Measurements from ENCODE around the gene HBG1. TPM values are rescaled to one million over a fixed set of nuclear protein-coding genes. Genes with fewer than 3 reads are reported as not detected.

HBG1 gene
- total RNA-seq, 2 experiments from 2014 or later: not detected

DNA sequence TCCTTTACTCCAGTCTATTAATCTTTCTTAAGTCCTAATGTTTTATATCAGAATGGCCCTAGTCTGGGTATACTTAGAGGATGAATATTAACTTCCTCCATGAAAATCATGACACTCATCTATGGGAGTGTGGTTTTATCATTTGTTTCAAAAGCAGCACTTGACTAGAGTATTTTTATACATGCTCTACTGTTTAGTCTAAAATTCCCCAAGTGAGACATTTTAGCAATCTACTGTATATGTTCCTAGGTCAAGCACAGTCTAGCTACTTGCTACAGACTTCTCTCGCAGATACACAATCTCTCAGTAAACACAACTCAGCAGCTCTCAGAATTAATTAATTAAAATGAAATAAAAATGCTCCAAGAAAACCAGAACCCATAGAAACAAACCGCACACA, 19.9 kb downstream of the HBG1 start:
- H3K36me3 Mint-ChIP-seq: no peaks in the 10 kb centered on the region

DNA sequence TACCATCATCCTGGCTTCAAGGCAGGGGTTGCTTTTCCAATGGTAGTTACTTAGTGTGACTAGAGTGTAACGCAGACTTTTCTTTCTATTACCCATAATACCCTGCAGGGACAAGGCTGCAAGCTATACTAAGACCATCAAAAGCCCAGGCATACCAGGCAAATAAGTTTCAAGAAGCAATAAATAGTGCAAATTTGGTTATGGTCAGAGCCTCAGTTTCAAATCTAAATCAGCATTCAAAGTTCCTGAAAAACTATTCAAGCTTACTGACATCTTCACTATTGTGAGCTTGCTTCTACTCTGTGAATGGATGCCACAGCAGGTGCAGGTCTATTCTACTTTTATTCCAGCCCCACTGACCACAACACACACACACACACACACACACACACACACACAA, 20.3 kb downstream of the HBG1 start:
- no peak for DNase-seq

More for the DNA sequence above, 19.9 kb downstream of the HBG1 start:
- Mint-ChIP-seq H3K9me3 (no peaks in the 10 kb centered on the region), H3K27ac (no peak overlapping the region), H3K4me1 (no peaks in the 10 kb centered on the region), H3K4me3 (no peak overlapping the region), H3K27me3 (peaks cover 18% of the 10 kb centered on the region)
- DNase-seq: no peak

DNA sequence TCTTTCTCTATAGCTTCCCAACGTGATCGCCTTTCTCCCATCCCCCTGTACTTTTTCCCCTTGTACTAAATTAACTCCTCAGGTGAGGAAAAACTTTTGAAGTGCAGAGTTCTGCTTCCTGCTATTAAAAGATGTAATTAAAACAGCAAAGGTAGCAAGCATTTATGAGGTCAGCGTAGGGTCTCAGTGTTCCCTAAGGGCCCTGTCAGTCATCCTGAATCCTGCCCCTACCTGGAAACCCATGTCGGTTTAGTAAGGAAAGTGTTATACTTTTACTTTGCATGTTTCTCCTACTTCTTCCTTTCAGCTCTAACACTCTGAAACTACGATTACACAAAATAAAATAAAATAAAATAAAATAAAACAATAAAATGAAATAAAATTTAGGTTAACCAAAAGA, 21.5 kb downstream of the HBG1 start:
- H3K27me3 Mint-ChIP-seq: peaks cover 18% of the 10 kb centered on the region

More for the DNA sequence above, 20.3 kb downstream of the HBG1 start:
- H3K27ac Mint-ChIP-seq: no peak overlapping the region
- no peaks in the 10 kb centered on the region for H3K4me1 Mint-ChIP-seq
- no peak overlapping the region for H3K4me3 Mint-ChIP-seq
- peaks cover 18% of the 10 kb centered on the region for H3K27me3 Mint-ChIP-seq
- no peaks in the 10 kb centered on the region for H3K36me3 Mint-ChIP-seq
- H3K9me3 Mint-ChIP-seq: no peaks in the 10 kb centered on the region

DNA sequence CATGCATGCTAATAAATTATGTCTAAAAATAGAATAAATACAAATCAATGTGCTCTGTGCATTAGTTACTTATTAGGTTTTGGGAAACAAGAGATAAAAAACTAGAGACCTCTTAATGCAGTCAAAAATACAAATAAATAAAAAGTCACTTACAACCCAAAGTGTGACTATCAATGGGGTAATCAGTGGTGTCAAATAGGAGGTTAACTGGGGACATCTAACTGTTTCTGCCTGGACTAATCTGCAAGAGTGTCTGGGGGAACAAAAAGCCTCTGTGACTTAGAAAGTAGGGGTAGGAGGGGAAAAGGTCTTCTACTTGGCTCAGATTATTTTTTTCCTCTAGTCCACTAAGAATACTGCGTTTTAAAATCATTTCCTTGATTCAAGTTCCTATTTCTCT, 22.0 kb downstream of the HBG1 start:
- no peaks in the 10 kb centered on the region for H3K36me3 Mint-ChIP-seq
- H3K27me3 Mint-ChIP-seq: peaks cover 18% of the 10 kb centered on the region
- no peaks in the 10 kb centered on the region for H3K4me1 Mint-ChIP-seq
- no peak overlapping the region for H3K27ac Mint-ChIP-seq
- DNase-seq: no peak
- H3K9me3 Mint-ChIP-seq: no peaks in the 10 kb centered on the region
- H3K4me3 Mint-ChIP-seq: no peak overlapping the region

More for the DNA sequence above, 21.5 kb downstream of the HBG1 start:
- Mint-ChIP-seq H3K4me3 (no peak overlapping the region), H3K27ac (no peak overlapping the region), H3K36me3 (no peaks in the 10 kb centered on the region), H3K9me3 (no peaks in the 10 kb centered on the region), H3K4me1 (no peaks in the 10 kb centered on the region)
- no peak for DNase-seq

DNA sequence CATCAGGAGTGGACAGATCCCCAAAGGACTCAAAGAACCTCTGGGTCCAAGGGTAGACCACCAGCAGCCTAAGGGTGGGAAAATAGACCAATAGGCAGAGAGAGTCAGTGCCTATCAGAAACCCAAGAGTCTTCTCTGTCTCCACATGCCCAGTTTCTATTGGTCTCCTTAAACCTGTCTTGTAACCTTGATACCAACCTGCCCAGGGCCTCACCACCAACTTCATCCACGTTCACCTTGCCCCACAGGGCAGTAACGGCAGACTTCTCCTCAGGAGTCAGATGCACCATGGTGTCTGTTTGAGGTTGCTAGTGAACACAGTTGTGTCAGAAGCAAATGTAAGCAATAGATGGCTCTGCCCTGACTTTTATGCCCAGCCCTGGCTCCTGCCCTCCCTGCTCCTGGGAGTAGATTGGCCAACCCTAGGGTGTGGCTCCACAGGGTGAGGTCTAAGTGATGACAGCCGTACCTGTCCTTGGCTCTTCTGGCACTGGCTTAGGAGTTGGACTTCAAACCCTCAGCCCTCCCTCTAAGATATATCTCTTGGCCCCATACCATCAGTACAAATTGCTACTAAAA, 22.8 kb downstream of the HBG1 start, which contains the start of gene HBB:
HBB (minus strand) TSS at position 340 of the 579 bp plus-strand sequence; CDS start at position 290, 50 bp downstream.
- peaks cover 14% of the 10 kb centered on the region for H3K27me3 Mint-ChIP-seq
- DNase-seq: no peak
- no peak within 1 kb of the TSS for H3K4me3 Mint-ChIP-seq
- no peak within 1 kb of the TSS for H3K27ac Mint-ChIP-seq
- no peaks in the 10 kb centered on the region for H3K9me3 Mint-ChIP-seq
- H3K4me1 Mint-ChIP-seq: no peaks in the 10 kb centered on the region
- H3K36me3 Mint-ChIP-seq: no peaks in the 10 kb centered on the region

DNA sequence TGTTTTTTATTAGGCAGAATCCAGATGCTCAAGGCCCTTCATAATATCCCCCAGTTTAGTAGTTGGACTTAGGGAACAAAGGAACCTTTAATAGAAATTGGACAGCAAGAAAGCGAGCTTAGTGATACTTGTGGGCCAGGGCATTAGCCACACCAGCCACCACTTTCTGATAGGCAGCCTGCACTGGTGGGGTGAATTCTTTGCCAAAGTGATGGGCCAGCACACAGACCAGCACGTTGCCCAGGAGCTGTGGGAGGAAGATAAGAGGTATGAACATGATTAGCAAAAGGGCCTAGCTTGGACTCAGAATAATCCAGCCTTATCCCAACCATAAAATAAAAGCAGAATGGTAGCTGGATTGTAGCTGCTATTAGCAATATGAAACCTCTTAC, 24.2 kb downstream of the HBG1 start:
- H3K9me3 Mint-ChIP-seq: no peaks in the 10 kb centered on the region

DNA sequence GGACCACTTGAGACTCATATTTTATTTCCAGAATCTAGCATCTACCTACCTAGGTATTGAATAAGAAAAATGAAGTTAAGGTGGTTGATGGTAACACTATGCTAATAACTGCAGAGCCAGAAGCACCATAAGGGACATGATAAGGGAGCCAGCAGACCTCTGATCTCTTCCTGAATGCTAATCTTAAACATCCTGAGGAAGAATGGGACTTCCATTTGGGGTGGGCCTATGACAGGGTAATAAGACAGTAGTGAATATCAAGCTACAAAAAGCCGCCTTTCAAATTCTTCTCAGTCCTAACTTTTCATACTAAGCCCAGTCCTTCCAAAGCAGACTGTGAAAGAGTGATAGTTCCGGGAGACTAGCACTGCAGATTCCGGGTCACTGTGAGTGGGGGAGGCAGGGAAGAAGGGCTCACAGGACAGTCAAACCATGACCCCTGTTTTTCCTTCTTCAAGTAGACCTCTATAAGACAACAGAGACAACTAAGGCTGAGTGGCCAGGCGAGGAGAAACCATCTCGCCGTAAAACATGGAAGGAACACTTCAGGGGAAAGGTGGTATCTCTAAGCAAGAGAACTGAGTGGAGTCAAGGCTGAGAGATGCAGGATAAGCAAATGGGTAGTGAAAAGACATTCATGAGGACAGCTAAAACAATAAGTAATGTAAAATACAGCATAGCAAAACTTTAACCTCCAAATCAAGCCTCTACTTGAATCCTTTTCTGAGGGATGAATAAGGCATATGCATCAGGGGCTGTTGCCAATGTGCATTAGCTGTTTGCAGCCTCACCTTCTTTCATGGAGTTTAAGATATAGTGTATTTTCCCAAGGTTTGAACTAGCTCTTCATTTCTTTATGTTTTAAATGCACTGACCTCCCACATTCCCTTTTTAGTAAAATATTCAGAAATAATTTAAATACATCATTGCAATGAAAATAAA, 24.8 kb downstream of the HBG1 start:
- peaks cover 13% of the 10 kb centered on the region for H3K27me3 Mint-ChIP-seq

More for the DNA sequence above, 24.2 kb downstream of the HBG1 start:
- H3K36me3 Mint-ChIP-seq: no peaks in the 10 kb centered on the region
- no peak overlapping the region for H3K27ac Mint-ChIP-seq
- no peaks in the 10 kb centered on the region for H3K4me1 Mint-ChIP-seq
- DNase-seq: no peak
- H3K4me3 Mint-ChIP-seq: no peak overlapping the region
- peaks cover 14% of the 10 kb centered on the region for H3K27me3 Mint-ChIP-seq

DNA sequence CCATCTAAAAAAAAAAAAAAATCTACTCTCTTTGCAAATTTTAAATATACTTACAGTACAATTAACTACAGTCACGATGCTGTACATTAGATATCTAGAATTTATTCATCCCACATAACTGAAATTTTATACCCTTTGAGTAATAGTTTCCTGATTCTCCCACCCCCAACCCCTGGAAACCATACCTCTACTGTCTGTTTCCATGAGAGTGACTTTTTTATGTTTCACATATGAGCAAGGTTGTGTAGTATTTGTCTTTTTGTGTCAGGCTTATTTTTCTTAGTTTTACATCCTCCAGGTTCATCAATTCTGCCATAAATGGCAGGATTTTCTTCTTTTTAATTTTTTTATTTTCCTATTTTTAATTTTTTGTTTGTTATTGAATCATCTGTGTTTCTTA, 26.0 kb downstream of the HBG1 start:
- peaks cover under 1% of the 10 kb centered on the region for H3K9me3 Mint-ChIP-seq
- H3K27me3 Mint-ChIP-seq: peaks cover 11% of the 10 kb centered on the region
- no peak for DNase-seq
- H3K27ac Mint-ChIP-seq: no peak overlapping the region
- H3K36me3 Mint-ChIP-seq: no peaks in the 10 kb centered on the region
- no peaks in the 10 kb centered on the region for H3K4me1 Mint-ChIP-seq
- no peak overlapping the region for H3K4me3 Mint-ChIP-seq

More for the DNA sequence above, 24.8 kb downstream of the HBG1 start:
- Mint-ChIP-seq H3K4me3 (no peak overlapping the region), H3K9me3 (no peaks in the 10 kb centered on the region), H3K27ac (no peak overlapping the region), H3K36me3 (no peaks in the 10 kb centered on the region), H3K4me1 (no peaks in the 10 kb centered on the region)
- no peak for DNase-seq

DNA sequence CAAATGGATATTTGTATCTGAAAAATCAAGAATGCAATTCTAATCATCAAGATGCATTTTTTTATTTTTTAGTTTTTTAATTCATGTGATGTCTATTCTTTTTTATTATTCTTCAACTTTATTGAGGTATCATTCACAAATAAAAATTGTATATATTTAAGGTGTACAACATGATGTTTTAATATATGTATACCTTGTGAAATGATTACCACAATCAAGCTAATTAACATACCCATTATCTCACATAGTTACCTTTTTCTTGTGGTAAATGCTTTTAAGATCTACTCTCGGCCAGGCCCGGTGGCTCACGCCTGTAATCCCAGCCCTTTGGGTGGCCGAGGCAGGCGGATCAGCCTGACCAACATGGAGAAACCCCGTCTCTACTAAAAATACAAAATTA, 26.5 kb downstream of the HBG1 start:
- DNase-seq: no peak
- no peak overlapping the region for H3K27ac Mint-ChIP-seq
- no peak overlapping the region for H3K4me3 Mint-ChIP-seq
- H3K9me3 Mint-ChIP-seq: peaks cover 3% of the 10 kb centered on the region
- H3K36me3 Mint-ChIP-seq: no peaks in the 10 kb centered on the region
- H3K27me3 Mint-ChIP-seq: peaks cover 11% of the 10 kb centered on the region
- H3K4me1 Mint-ChIP-seq: no peaks in the 10 kb centered on the region

DNA sequence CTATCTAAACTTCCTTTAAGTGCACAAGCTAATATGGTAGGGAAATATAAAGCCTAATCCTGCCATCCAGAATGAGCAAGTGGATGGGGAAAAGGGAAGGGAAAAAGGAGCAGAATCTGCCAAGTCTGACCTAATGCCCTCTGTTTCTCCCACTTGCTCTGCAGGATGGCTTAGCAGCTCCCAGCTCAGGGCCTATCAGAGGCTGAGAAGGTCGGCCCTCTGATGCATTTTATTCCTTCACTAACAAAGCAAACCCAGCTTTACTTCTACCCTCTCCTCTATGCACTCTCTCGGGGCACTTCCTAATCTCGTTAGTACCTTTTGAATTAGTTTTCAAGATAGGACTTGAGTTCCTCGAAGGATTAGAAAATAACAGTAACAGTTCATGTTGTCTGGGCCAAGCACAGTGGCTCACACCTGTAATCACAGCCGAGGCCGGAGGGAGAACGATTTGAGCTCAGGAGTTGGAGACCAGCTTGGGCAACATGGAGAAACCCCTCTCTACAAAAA, 39.2 kb downstream of the HBG1 start:
- no peak for DNase-seq
- peaks cover 3% of the 10 kb centered on the region for H3K9me3 Mint-ChIP-seq
- no peak overlapping the region for H3K4me3 Mint-ChIP-seq
- no peaks in the 10 kb centered on the region for H3K4me1 Mint-ChIP-seq
- no peak overlapping the region for H3K27ac Mint-ChIP-seq
- H3K36me3 Mint-ChIP-seq: no peaks in the 10 kb centered on the region
- no peaks in the 10 kb centered on the region for H3K27me3 Mint-ChIP-seq

DNA sequence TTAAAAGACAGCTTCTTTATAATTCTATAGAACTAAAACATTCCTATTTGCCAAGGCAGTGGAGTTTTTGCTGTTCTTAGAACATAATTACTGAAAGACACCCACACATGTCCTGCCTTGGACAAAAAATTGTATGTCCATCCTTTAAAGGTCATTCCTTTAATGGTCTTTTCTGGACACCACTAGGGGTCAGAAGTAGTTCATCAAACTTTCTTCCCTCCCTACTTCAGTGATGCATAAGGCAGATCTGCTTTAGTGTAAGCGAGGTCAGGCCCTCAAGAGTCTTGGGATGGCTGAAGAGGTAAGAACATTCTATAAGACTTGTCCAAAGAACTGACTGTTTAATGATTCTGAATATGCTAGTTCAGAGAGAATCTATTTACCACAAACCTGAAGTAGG, 44.9 kb downstream of the HBG1 start:
- Mint-ChIP-seq H3K4me1 (no peaks in the 10 kb centered on the region), H3K36me3 (no peaks in the 10 kb centered on the region), H3K27ac (no peak overlapping the region), H3K9me3 (no peaks in the 10 kb centered on the region), H3K4me3 (no peak overlapping the region), H3K27me3 (no peaks in the 10 kb centered on the region)
- no peak for DNase-seq

DNA sequence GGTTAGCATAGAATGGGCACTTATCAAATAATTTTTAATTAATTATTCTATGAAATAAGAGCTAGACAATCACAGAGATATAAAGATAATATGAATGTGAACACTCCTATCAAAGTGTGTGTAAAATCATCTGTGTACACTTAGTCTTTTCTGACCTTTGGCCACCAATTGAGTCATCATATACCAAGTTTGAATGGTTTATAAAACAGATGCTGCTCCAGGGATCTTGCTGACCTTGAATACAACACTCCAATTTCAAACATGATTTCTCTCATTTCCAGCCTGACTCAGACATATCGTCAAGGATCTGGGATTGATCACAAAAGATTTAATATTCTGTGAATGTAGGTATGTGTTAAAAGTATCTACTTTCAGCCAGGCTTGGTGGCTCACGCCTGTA, 46.3 kb downstream of the HBG1 start:
- Mint-ChIP-seq H3K27ac (no peak overlapping the region), H3K4me1 (no peaks in the 10 kb centered on the region), H3K4me3 (no peak overlapping the region), H3K9me3 (no peaks in the 10 kb centered on the region), H3K36me3 (no peaks in the 10 kb centered on the region), H3K27me3 (no peaks in the 10 kb centered on the region)
- DNase-seq: no peak

DNA sequence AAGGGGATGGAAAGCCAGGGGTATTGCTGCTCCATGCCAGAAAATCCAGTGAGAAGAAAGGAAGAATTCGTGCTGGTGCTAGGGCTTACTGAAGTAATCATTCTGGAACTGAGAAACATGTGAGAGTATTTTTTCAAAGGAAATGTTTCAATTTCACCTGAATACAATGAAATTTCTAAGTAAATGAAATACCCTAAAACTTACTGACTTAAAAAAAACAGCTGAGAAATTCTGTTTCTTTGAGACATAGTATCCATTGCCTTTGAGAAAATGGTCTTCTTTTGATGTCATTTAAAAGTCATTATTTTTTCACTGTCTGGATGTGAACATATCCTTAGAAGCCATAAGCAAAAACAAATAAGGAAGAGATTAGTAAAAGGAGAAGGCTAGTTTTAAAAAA, 49.1 kb downstream of the HBG1 start, which contains the start of gene OR51V1:
OR51V1 (minus strand) TSS at position 101 of the 400 bp plus-strand sequence; CDS start at position 101, 0 bp downstream.
- H3K36me3 Mint-ChIP-seq: no peaks in the 10 kb centered on the region
- no peak for DNase-seq
- H3K27me3 Mint-ChIP-seq: no peaks in the 10 kb centered on the region
- no peaks in the 10 kb centered on the region for H3K9me3 Mint-ChIP-seq
- H3K27ac Mint-ChIP-seq: no peak within 1 kb of the TSS
- no peak within 1 kb of the TSS for H3K4me3 Mint-ChIP-seq
- H3K4me1 Mint-ChIP-seq: no peaks in the 10 kb centered on the region

DNA sequence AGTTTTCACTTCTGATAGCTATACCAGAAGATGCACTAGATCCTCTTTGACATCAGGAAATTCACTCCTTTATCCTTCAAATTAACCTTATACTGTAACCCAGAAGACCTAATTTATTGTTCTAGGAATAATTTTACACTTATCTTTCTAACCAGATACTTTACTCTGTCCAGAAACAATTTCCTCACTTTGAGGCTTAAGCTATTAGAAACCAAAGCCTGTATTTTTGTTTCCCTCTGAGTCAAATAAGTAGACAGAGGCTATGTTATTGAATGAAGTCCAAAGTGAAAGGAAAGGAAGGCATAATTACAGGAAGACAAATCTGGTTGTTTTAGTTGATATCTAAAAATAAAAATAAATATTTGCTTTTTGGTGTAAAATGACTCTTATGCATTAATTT, 51.4 kb downstream of the HBG1 start:
- peaks cover 1% of the 10 kb centered on the region for H3K9me3 Mint-ChIP-seq
- no peak overlapping the region for H3K4me3 Mint-ChIP-seq
- H3K4me1 Mint-ChIP-seq: no peaks in the 10 kb centered on the region
- peaks cover 3% of the 10 kb centered on the region for H3K27me3 Mint-ChIP-seq
- H3K36me3 Mint-ChIP-seq: no peaks in the 10 kb centered on the region
- no peak overlapping the region for H3K27ac Mint-ChIP-seq
- DNase-seq: no peak

Data from activated naive CD8-positive, alpha-beta T cell treated with anti-CD3 and anti-CD28 coated beads for 36 hours (primary cell).